SU-DHL-6 (cell line): Measurements from ENCODE around the gene TBX20.

ENCODE experiments used
- H2AFZ ChIP-seq: fragments of 200-600 bp; sonication (generic); 2 replicates; pipeline ENCODE4 v1.6.1; 2014; ENCODE audit warnings: low read depth, mild to moderate bottlenecking, moderate library complexity, mixed read lengths, antibody characterized with exemption, low read length; ENCODE audit not compliant: severe bottlenecking
- H3F3A ChIP-seq: fragments of 200-600 bp; shearing (Covaris generic); 2 replicates; pipeline ENCODE4 v1.6.0; 2016; ENCODE audit warnings: antibody characterized with exemption, mild to moderate bottlenecking; ENCODE audit not compliant: insufficient read depth
- H3K27ac ChIP-seq: fragments of 200-600 bp; sonication (generic); 2 replicates; pipeline ENCODE4 v1.5.1; 2016; ENCODE audit warnings: low read depth, mild to moderate bottlenecking, low read length, moderate library complexity, mixed read lengths
- H3K27me3 ChIP-seq: fragments of 200-600 bp; sonication (generic), shearing (Covaris generic); 2 replicates; pipeline ENCODE4 v1.6.0; 2014; ENCODE audit warnings: mild to moderate bottlenecking, low read length
- H3K36me3 ChIP-seq: fragments of 200-600 bp; sonication (generic); 2 replicates; pipeline ENCODE4 v1.6.1; 2014; ENCODE audit warnings: mild to moderate bottlenecking, low read length, mixed read lengths
- H3K4me2 ChIP-seq: fragments of 300-600, 200-600 bp; shearing (Covaris generic), sonication (generic); 2 replicates; pipeline ENCODE4 v1.6.0; 2014; ENCODE audit warnings: low read length, low read depth, mild to moderate bottlenecking; ENCODE audit not compliant: poor library complexity, severe bottlenecking
- H3K4me3 ChIP-seq: fragments of 200-600 bp; sonication (generic); 2 replicates; pipeline ENCODE4 v1.5.1; 2014; ENCODE audit warnings: antibody characterized with exemption, low read length, mild to moderate bottlenecking, mixed read lengths; ENCODE audit not compliant: insufficient read depth, poor library complexity, severe bottlenecking
- H3K79me2 ChIP-seq: fragments of 200-600 bp; sonication (generic); 2 replicates; pipeline ENCODE4 v1.6.1; 2014; ENCODE audit warnings: mild to moderate bottlenecking, low read length, moderate library complexity; ENCODE audit not compliant: insufficient read depth
- H3K9ac ChIP-seq: fragments of 200-600 bp; sonication (generic); 2 replicates; pipeline ENCODE4 v1.7.0; 2014; ENCODE audit warnings: mild to moderate bottlenecking, low read length
- H3K9me2 ChIP-seq: fragments of 200-600 bp; sonication (generic); replicated peaks from 2 replicates; pipeline ENCODE4 v1.6.1; 2014; ENCODE audit warnings: low read length; ENCODE audit not compliant: insufficient read depth
- H3K9me3 ChIP-seq: fragments of 200-600 bp; sonication (generic); 2 replicates; pipeline ENCODE4 v1.6.1; 2014; ENCODE audit warnings: low read length, mixed read lengths; ENCODE audit not compliant: insufficient read depth
- H4K20me1 ChIP-seq: fragments of 200-600 bp; sonication (generic); 2 replicates; pipeline ENCODE4 v1.6.1; 2014; ENCODE audit warnings: low read depth, mild to moderate bottlenecking, antibody characterized with exemption, low read length, moderate library complexity, mixed read lengths
- CTCF ChIP-seq: fragments of 200-600 bp; sonication (generic); IDR thresholded peaks from one replicate; pipeline ENCODE4 v1.5.1; 2017; ENCODE audit warnings: antibody characterized with exemption, mild to moderate bottlenecking, low read length, moderate library complexity; ENCODE audit not compliant: insufficient read depth, poor library complexity, severe bottlenecking
- EZH2phosphoT487 ChIP-seq: fragments of 200-600 bp; sonication (generic), shearing (Covaris generic); conservative IDR thresholded peaks from 2 replicates; pipeline ENCODE4 v1.6.1; 2018; ENCODE audit warnings: mild to moderate bottlenecking, antibody characterized with exemption, low read length, moderate library complexity, mixed read lengths

Gene TBX20

GRCh38 chr7:35253710-35254495 lies at the start of gene TBX20:
Gene TBX20, minus strand, starts transcription at chr7:35254100. Its CDS starts 480 bp downstream, at chr7:35253620.
- Histone ChIP-seq H3K4me3 (no peak within 1 kb of the TSS), H4K20me1 (no peaks in the 10 kb centered on the region), H3F3A (no peaks in the 10 kb centered on the region), H3K27me3 (no peaks in the 10 kb centered on the region), H3K9ac (no peak within 1 kb of the TSS), H3K9me3 (no peaks in the 10 kb centered on the region), H3K27ac (no peak within 1 kb of the TSS), H3K4me2 (no peak within 1 kb of the TSS), H3K9me2 (no peaks in the 10 kb centered on the region), H2AFZ (no peak within 1 kb of the TSS), H3K36me3 (no peaks in the 10 kb centered on the region), H3K79me2 (no peaks in the 10 kb centered on the region)
- TF ChIP-seq CTCF = no peak
- no peak for TF ChIP-seq EZH2phosphoT487

GRCh38 chr7:35289376-35289775 lies 35.5 kb upstream of the TBX20 start:
- H3K27me3 ChIP-seq = no peaks in the 10 kb centered on the region
- H3K4me3 ChIP-seq = no peak overlapping the region
- no peaks in the 10 kb centered on the region for H3F3A ChIP-seq
- H3K9me2 ChIP-seq = no peaks in the 10 kb centered on the region
- no peaks in the 10 kb centered on the region for H3K36me3 ChIP-seq
- no peak overlapping the region for H3K27ac ChIP-seq
- H4K20me1 ChIP-seq = no peaks in the 10 kb centered on the region
- H3K79me2 ChIP-seq = no peaks in the 10 kb centered on the region
- no peak overlapping the region for H2AFZ ChIP-seq
- no peaks in the 10 kb centered on the region for H3K9me3 ChIP-seq
- H3K4me2 ChIP-seq = no peak overlapping the region
- H3K9ac ChIP-seq = no peak overlapping the region
- TF ChIP-seq CTCF (no peak), EZH2phosphoT487 (no peak)

- Histone ChIP-seq H3K27me3 (no peaks in the 10 kb centered on the region), H3K9me3 (no peaks in the 10 kb centered on the region), H3K9me2 (no peaks in the 10 kb centered on the region), H3F3A (no peaks in the 10 kb centered on the region), H3K36me3 (no peaks in the 10 kb centered on the region), H3K79me2 (no peaks in the 10 kb centered on the region), H3K27ac (no peak overlapping the region), H4K20me1 (no peaks in the 10 kb centered on the region), H3K4me3 (no peak overlapping the region), H3K4me2 (no peak overlapping the region), H3K9ac (no peak overlapping the region), H2AFZ (no peak overlapping the region)
- TF ChIP-seq EZH2phosphoT487 = no peak
- no peak for TF ChIP-seq CTCF
These were observed 33.1 kb upstream of the TBX20 start for GRCh38 chr7:35286986-35287385.
